Bronchial epithelial cell (primary cell): ENCODE measurements around the gene OIP5. TPM values are rescaled to one million over a fixed set of nuclear protein-coding genes. Genes with fewer than 3 reads are reported as not detected.
A peak's percentile ranks its signal among the peaks of the same experiment; 100 is the strongest.

ENCODE experiments used
- DNase-seq: peaks from one replicate; pipeline ENCODE4 v3.0.0-alpha.2; 2010; ENCODE audit warnings: low read depth
- FAIRE-seq: peaks from 2 replicates; lab custom pipeline; 2011; peaks lifted over from hg19 to GRCh38; lab: Jason Lieb, UNC
- H3K27me3 ChIP-seq: 2 replicates; pipeline ENCODE4 v1.5.1; 2011; ENCODE audit warnings: low read length; ENCODE audit not compliant: control insufficient read depth, insufficient read depth
- H3K36me3 ChIP-seq: 2 replicates; pipeline ENCODE4 v1.5.1; 2011; ENCODE audit warnings: low read length; ENCODE audit not compliant: control insufficient read depth, insufficient read depth
- H3K4me3 ChIP-seq: 2 replicates; pipeline ENCODE4 v1.5.1; 2011; ENCODE audit warnings: mild to moderate bottlenecking, low read depth, low read length, control low read depth
- CTCF ChIP-seq: IDR thresholded peaks from 2 replicates; pipeline ENCODE4 v1.5.1; 2011; ENCODE audit warnings: mild to moderate bottlenecking, moderate library complexity, low read length, control low read depth, inconsistent platforms; ENCODE audit not compliant: insufficient read depth, severe bottlenecking
- total RNA-seq: library from RNA; depleted of rRNA; stranded (reverse); fragments of >200 nt; gene quantifications from 2 replicates; pipeline ENCODE4 v1.2.1, GENCODE V29; 2014

OIP5 gene
- total RNA-seq, 1 donor from 2014 or later = 0.26 TPM

- no peak overlapping the region for H3K4me3 ChIP-seq
- H3K27me3 ChIP-seq = no peaks in the 10 kb centered on the region
- FAIRE-seq = no peak
- H3K36me3 ChIP-seq = no peaks in the 10 kb centered on the region
- no peak for DNase-seq
- no peak for TF ChIP-seq CTCF
Measured at GRCh38 chr15:41336549-41336948, 4.2 kb upstream of the OIP5 start.

- no peak for DNase-seq
- H3K36me3 ChIP-seq = no peaks in the 10 kb centered on the region
Measured at GRCh38 chr15:41334293-41335120, 2.1 kb upstream of the OIP5 start.

GRCh38 chr15:41333026-41333562 lies 703 bp upstream of the OIP5 start:
- peak; percentile 49 for DNase-seq
- no peaks in the 10 kb centered on the region for H3K36me3 ChIP-seq
- no peaks in the 10 kb centered on the region for H3K27me3 ChIP-seq
- peak overlapping the region; percentile 98 for H3K4me3 ChIP-seq
- FAIRE-seq = no peak
- TF ChIP-seq CTCF = no peak

More at GRCh38 chr15:41334293-41335120, 2.1 kb upstream of the OIP5 start:
- Histone ChIP-seq H3K4me3 (no peak overlapping the region), H3K27me3 (no peaks in the 10 kb centered on the region)
- TF ChIP-seq CTCF = no peak
- no peak for FAIRE-seq

GRCh38 chr15:41331833-41332193 lies 578 bp downstream of the OIP5 start:
- no peak for FAIRE-seq
- Histone ChIP-seq H3K27me3 (no peaks in the 10 kb centered on the region), H3K36me3 (no peaks in the 10 kb centered on the region), H3K4me3 (peak overlapping the region; percentile 98)
- peak; percentile 82 for TF ChIP-seq CTCF
- peak; percentile 49 for DNase-seq

- FAIRE-seq = no peak
Measured at GRCh38 chr15:41331281-41331680, 1.1 kb downstream of the OIP5 start.

More at GRCh38 chr15:41331281-41331680, 1.1 kb downstream of the OIP5 start:
- H3K36me3 ChIP-seq = no peaks in the 10 kb centered on the region
- H3K4me3 ChIP-seq = no peak overlapping the region
- DNase-seq = no peak
- TF ChIP-seq CTCF = no peak
- no peaks in the 10 kb centered on the region for H3K27me3 ChIP-seq
